Measurements from ENCODE around the gene PYY.
A peak's percentile ranks its signal among the peaks of the same experiment; 100 is the strongest.

Gene PYY

GRCh38 chr17:43917016-43917347, 36.8 kb downstream of the PYY start:
- no peak for FAIRE-seq

DNA sequence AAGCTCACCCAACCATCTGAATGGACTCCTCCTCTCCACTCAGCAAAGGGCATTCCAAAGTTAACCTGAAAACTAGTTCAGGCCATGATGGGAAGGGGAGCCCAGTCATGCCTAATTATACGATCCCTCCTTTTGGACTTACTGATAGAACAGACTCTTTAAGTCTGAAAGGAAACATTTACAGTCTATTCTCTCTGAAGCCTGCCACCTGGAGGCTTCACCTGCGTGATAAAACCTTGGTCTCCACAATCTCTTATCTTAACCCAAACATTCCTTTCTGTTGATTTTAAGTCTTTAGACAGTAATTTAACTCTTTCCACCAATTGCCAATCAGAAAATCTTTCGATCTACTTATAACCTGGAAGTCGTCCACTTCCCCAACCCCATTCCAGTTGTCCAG, 37.4 kb downstream of the PYY start:
- no peak for FAIRE-seq
- DNase-seq (ENCODE audit: low spot score): no peak

More at GRCh38 chr17:43917016-43917347, 36.8 kb downstream of the PYY start:
- DNase-seq (ENCODE audit: low spot score): no peak

DNA sequence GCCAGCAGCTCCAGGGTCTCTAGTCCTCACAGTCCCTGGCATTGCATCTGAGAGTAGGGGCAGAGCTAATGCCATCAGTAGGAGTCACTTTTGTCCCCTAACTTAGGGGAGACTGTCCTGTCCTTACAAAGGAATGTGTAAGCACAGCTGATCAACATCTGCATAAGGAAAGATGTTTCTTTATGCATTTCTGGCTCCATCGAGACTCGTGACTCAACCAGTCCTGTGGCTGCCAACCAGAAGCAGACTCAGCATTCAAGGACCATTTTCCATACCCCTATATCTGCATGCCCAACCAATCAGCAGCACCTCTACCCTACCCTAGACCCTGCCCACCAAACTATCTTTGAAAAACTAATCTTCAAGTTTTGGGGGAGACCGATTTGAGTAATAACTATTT, 38.2 kb downstream of the PYY start:
- no peak for FAIRE-seq
- no peak for DNase-seq (ENCODE audit: low spot score)

DNA sequence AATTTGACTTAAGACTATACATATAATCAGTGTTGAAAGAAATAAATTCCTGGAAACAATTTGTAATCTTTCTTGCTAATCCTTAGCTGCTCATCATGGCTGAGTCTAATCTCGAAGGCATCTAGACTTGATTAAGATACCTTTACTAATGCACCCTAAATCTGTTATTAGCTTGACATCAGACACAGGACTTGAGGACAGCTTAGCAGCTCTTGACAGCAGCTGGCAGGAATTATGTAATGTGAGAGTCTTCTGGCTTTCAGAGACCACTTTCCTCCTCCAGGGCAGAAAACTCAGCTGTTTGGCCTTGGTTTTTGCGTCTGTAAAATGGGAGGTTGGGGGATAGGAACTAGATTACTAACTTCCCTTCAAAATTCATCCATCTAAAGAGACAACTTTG, 39.3 kb downstream of the PYY start:
- FAIRE-seq: no peak

DNA sequence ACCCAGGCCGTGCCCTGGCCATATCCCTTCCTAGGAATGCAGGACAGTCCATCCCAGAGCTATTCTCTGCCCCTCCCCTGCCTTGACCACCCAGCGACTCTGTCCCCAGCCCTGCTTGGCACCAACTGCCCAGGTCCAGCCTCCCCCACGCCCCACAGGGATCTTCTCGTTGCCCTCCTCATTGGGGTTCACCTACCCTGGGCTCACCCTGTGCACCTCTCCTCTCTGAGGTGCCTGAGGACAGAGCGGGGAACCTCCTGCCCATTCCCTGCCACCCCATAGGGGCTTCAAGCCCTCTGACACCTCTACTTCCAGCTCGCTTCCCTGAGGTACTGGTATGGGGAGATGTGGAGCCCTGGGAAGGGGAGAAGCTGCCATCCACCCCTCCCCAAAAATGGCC, 40.2 kb downstream of the PYY start:
- DNase-seq (ENCODE audit: low spot score) (no peak), FAIRE-seq (no peak)

More for the DNA sequence above, 39.3 kb downstream of the PYY start:
- DNase-seq (ENCODE audit: low spot score): no peak

DNA sequence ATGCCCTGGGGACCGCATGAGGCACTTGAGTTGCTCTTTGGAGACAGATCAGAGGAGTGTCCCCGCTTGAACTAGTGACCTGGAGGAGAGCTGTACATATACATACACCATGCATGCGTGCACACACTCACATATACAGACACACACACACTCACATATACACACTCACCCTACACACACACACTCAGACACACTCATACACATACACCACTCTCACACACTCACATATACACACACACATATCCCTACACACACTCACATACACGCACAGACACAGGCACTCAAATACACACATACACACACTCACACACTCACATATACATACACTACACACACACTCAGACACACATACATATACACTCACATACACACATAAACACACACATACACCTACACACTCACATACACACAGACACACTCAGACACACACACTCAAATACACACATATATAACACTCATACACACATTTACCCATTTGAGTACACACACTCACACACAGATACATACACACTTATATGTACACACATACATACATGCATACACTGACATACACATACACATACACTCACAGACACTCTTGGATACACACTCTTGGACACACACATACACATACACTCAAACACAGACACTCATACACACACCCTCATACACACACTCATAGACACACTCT, 41.0 kb downstream of the PYY start:
- FAIRE-seq (peak; percentile 99), DNase-seq (ENCODE audit: low spot score) (no peak)

DNA sequence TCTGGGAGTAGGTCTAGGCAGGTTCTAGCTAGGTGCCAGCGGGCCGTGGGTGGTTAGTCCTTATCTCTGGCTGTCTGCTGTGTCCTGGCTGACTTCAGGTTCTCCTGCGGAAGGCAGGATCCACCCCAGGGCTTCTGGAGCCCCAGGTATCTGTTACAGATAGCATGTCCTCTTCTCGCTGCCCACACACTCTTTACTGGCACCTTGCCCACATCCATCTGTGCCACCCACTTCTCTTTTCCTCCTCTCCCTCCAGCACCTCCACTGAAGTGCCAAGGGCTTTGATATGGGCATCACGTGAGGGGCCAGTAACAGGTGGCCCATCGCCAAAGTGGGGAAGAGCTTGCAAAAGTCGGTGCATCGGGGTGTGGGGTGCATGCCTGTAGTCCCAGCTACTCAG, 41.8 kb downstream of the PYY start:
- FAIRE-seq (no peak), DNase-seq (ENCODE audit: low spot score) (no peak)

DNA sequence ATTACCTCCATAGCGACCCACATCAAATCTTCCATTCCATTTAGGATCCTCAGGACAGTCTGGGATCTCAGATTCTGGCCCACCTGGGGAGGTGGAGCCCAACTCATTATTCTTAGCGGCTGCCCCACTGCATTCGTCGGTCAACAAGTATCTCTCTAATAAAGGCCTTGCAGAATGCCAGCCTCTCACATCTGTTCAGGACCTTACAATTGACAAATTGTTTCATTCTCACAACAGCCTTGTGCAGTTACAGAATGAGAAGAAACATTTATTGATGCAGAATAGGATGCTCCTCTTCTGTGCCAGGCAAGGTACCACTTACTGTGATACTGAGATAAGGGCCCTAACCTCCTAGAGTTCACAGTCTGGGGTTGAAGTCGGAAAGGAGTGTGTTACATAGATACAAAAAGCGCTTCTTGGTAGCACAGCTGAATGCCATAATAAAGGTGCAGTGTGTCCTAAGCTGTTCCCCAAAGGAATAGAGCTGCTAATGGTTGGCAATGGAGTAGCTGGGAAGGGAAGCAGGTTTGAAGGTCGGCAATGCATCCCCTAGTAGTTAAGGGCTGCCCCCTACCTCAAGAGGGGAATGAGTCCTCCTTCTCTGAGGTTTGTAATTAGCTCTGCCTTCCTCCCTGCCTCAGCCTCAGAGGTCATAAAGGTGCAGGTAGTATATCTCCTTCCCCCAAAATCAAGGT, 44.1 kb downstream of the PYY start:
- no peak for FAIRE-seq
- DNase-seq (ENCODE audit: low spot score): no peak

GRCh38 chr17:43907998-43908721, 45.6 kb downstream of the PYY start:
- FAIRE-seq (peak; percentile 37), DNase-seq (ENCODE audit: low spot score) (peak; percentile 86)

DNA sequence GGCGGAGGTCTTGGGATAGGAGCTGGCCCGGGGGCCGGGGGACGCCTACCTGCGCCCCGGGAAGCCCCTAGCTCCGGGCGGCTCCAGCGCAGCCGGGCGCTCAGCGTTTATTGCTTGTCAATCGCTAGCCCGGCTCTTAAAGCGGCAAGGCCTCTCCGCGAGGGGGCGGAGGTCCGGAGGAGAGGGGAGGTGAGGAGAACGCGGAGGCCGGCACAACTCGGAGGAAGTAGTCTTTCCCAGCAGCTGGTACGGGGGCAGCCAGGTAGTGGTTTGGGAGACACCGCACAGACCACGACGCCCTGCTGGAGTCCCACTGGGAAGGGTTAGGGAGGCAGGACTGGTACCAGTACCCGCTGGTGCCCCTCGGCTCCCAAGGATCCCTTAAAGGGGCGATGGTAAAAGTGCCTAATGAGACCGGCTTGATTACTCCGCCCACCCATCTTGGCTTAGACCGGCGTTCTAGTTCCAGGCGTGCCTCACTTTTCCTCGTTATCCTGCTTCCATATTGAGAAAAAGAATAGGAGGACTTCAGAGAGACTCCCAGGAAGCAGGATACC, 46.2 kb downstream of the PYY start, which contains the start of gene MPP2:
TSS of gene MPP2 (minus strand) at position 112 of the 557 bp plus-strand sequence. CDS start 3,076 bp downstream, outside the sequence.
- FAIRE-seq (no peak), DNase-seq (ENCODE audit: low spot score) (peak; percentile 90)

DNA sequence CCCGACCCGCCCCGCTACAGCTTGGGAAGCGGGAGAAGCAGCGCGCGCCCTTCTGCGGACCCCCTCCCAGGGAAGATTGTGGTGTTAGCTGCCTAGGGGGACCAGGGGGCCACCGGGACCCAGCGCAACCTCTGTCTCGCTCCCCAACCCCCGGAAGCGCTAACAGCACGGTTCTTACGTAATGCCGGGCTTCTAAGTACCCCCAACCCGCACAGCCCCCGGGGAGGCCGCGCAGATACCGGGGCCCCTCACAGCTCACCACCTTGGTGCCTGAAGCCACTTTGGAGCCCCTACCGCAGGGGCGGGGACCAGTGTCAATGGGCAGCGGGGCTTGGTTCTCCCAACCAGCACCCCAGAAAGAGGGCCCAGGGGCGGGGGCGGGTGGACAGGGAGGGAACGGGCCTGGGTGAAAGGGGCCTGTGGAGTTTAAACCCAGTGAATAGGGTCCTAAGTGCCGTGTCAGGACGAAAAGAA, 46.8 kb downstream of the PYY start:
- FAIRE-seq (no peak), DNase-seq (ENCODE audit: low spot score) (no peak)

- FAIRE-seq (peak; percentile 90), DNase-seq (ENCODE audit: low spot score) (peak; percentile 85)
Observed at GRCh38 chr17:43905985-43906852, 47.5 kb downstream of the PYY start.

GRCh38 chr17:43905400-43905984, 48.2 kb downstream of the PYY start:
- no peak for DNase-seq (ENCODE audit: low spot score)
- FAIRE-seq: no peak

Data from urothelium cell line (cell line).